HEK293 (cell line): ENCODE data around the gene USP6NL.
"Not testable (repeated sequence)": the region's sequence is repeated elsewhere in the genome, so short reads cannot be mapped to it uniquely, and the experiment has no call there.

Experiments used
- CTCF ChIA-PET: fragments of 350-600 bp; formaldehyde crosslinking; extraction: SDS; loops from one replicate; lab custom pipeline; 2021; ENCODE audit warnings: antibody characterized with exemption; lab: Yijun Ruan, JAX
- POLR2A ChIA-PET: fragments of 300-600 bp; formaldehyde crosslinking; extraction: SDS; loops from one replicate; lab custom pipeline; 2020; ENCODE audit warnings: antibody characterized with exemption, inconsistent platforms; lab: Yijun Ruan, JAX
- H3K27ac ChIP-seq: fragments of 200-500 bp; sonication (Bioruptor generic); 2 replicates; pipeline ENCODE4 v1.5.1; 2014; ENCODE audit warnings: low read depth, low read length, control low read depth, inconsistent platforms; ENCODE audit errors: extremely low read depth
- H3K36me3 ChIP-seq, 2 experiments: fragments of 200-500 bp in 1 of 2; sonication (Bioruptor generic) in 1 of 2; 1 replicate in 1 of 2; 2 replicates in 1 of 2; pipeline ENCODE4 v1.5.1; 2014 to 2017; ENCODE audit warnings: inconsistent platforms in 2 of 2, low read length in 2 of 2; ENCODE audit not compliant: control insufficient read depth in 2 of 2, insufficient read depth in 1 of 2
- H3K4me1 ChIP-seq: fragments of 200-500 bp; sonication (Bioruptor generic); 2 replicates; pipeline ENCODE4 v1.5.1; 2014; ENCODE audit warnings: mild to moderate bottlenecking, low read length, inconsistent platforms; ENCODE audit not compliant: control insufficient read depth, insufficient read depth
- H3K4me3 ChIP-seq: 2 replicates; pipeline ENCODE4 v1.5.1; 2011; ENCODE audit warnings: low read depth, mild to moderate bottlenecking, control low read depth, low read length, moderate library complexity
- H3K9me3 ChIP-seq: fragments of 200-500 bp; sonication (Bioruptor generic); 2 replicates; pipeline ENCODE4 v1.5.1; 2014; ENCODE audit warnings: low read depth, low read length, inconsistent platforms; ENCODE audit not compliant: control insufficient read depth, insufficient read depth
- EGR2 ChIP-seq: fragments of 450-650 bp; formaldehyde crosslinking; IDR thresholded peaks from 2 replicates; pipeline ENCODE4 v1.5.1; 2016; ENCODE audit warnings: low read depth, missing biosample characterization, missing genetic modification characterization
- HOXC10 ChIP-seq: sonication (generic); formaldehyde crosslinking; IDR thresholded peaks from 2 replicates; pipeline ENCODE4 v1.8.1; 2023; ENCODE audit warnings: mild to moderate bottlenecking, missing genetic modification reagents
- KLF7 ChIP-seq: fragments of 450-650 bp; formaldehyde crosslinking; IDR thresholded peaks from 2 replicates; pipeline ENCODE4 v1.5.1; 2016; ENCODE audit warnings: missing biosample characterization, missing genetic modification characterization, borderline replicate concordance
- SP3 ChIP-seq: fragments of 450-650 bp; formaldehyde crosslinking; IDR thresholded peaks from 2 replicates; pipeline ENCODE4 v1.5.1; 2016; ENCODE audit warnings: missing biosample characterization, missing genetic modification characterization
- ZBTB1 ChIP-seq: fragments of 450-650 bp; formaldehyde crosslinking; IDR thresholded peaks from 2 replicates; pipeline ENCODE4 v1.5.1; 2016; ENCODE audit warnings: missing biosample characterization, missing genetic modification characterization
- ZEB2 ChIP-seq: fragments of 450-650 bp; formaldehyde crosslinking; IDR thresholded peaks from 2 replicates; pipeline ENCODE4 v1.5.1; 2016; ENCODE audit warnings: missing biosample characterization, missing genetic modification characterization
- ZFHX2 ChIP-seq: fragments of 450-650 bp; formaldehyde crosslinking; conservative IDR thresholded peaks from 2 replicates; pipeline ENCODE4 v1.5.1; 2016; ENCODE audit warnings: missing biosample characterization, missing genetic modification characterization
- ZNF175 ChIP-seq: fragments of 450-650 bp; formaldehyde crosslinking; IDR thresholded peaks from 2 replicates; pipeline ENCODE4 v1.5.1; 2016; ENCODE audit warnings: missing biosample characterization, missing genetic modification characterization
- ZNF2 ChIP-seq: fragments of 450-650 bp; formaldehyde crosslinking; IDR thresholded peaks from 2 replicates; pipeline ENCODE4 v1.5.1; 2016; ENCODE audit warnings: missing biosample characterization, missing genetic modification characterization
- ZNF366 ChIP-seq: fragments of 450-650 bp; formaldehyde crosslinking; conservative IDR thresholded peaks from 2 replicates; pipeline ENCODE4 v1.5.1; 2016; ENCODE audit warnings: missing biosample characterization, missing genetic modification characterization
- ZNF37A ChIP-seq: fragments of 450-650 bp; IDR thresholded peaks from 2 replicates; pipeline ENCODE4 v1.5.1; 2018; ENCODE audit warnings: missing biosample characterization, missing genetic modification characterization
- ZNF416 ChIP-seq: fragments of 450-650 bp; formaldehyde crosslinking; IDR thresholded peaks from 2 replicates; pipeline ENCODE4 v1.5.1; 2016; ENCODE audit warnings: missing biosample characterization, missing genetic modification characterization
- ZNF561 ChIP-seq: fragments of 450-650 bp; IDR thresholded peaks from 2 replicates; pipeline ENCODE4 v1.5.1; 2018; ENCODE audit warnings: missing biosample characterization, missing genetic modification characterization, borderline replicate concordance
- ZNF596 ChIP-seq: fragments of 450-650 bp; IDR thresholded peaks from 2 replicates; pipeline ENCODE4 v1.5.0; 2018; ENCODE audit warnings: missing biosample characterization, mild to moderate bottlenecking, missing genetic modification characterization, moderate library complexity
- ZNF660 ChIP-seq: fragments of 450-650 bp; IDR thresholded peaks from 2 replicates; pipeline ENCODE4 v1.5.1; 2018; ENCODE audit warnings: missing biosample characterization, mild to moderate bottlenecking, missing genetic modification characterization
- ZNF76 ChIP-seq: fragments of 450-650 bp; formaldehyde crosslinking; IDR thresholded peaks from 2 replicates; pipeline ENCODE4; 2016; ENCODE audit warnings: low read depth, missing biosample characterization, missing genetic modification characterization, borderline replicate concordance
- TF ChIP-seq, protein P1 (sequence below): fragments of 450-650 bp; formaldehyde crosslinking; IDR thresholded peaks from 2 replicates; pipeline ENCODE4 v1.5.1; 2016; ENCODE audit warnings: missing biosample characterization, missing genetic modification characterization
- TF ChIP-seq, protein P2 (sequence below): fragments of 450-650 bp; formaldehyde crosslinking; IDR thresholded peaks from 2 replicates; pipeline ENCODE4 v1.5.1; 2016; ENCODE audit warnings: missing biosample characterization, missing genetic modification characterization

USP6NL gene

DNA sequence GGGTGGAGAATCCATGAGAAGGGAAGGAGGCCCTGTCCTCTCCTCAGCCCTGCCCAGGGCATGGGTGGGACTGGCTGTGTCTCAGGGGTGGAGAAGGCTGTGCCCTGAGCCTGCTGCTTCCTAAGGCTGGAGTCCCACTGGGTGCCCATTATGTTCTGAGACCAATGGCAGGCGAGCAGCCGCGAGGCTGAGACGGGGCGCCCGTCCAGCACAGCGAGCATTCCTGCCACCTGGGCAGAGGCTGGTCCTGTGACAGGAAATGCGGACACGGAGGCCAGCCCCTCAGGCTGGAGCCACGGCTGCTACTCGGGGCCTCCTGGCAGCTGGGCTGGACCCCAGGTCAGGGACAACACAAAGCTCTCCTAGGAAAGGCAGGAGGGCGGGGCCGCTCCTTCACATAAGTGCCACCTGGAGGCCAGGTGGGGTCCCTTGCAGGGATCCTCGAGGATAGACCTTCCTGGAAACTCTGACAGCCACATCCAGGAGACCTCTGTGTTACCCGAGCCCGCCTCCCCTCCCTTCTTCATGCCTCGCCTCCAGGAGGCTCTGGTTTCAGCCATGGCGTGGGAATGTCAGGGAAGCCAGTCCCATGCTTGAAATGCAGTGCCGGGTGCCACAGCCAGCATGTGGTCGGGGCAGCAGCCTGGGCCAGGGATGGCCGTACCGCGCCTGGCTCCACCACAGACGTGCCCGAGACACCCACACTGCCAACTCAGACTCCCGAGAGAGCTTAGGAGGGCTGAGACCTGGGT lies 173.9 kb downstream of the USP6NL start:
- no peak overlapping the region for H3K4me3 ChIP-seq
- TF ChIP-seq ZNF37A (tag by site-specific recombination) (no peak), SP3 (no peak), ZNF366 (tag by site-specific recombination) (no peak), HOXC10 (CRISPR knock-in tag) (no peak), KLF7 (tag by site-specific recombination) (no peak), ZNF2 (tag by site-specific recombination) (no peak), ZBTB1 (tag by site-specific recombination) (no peak), ZNF561 (tag by site-specific recombination) (no peak), ZNF416 (tag by site-specific recombination) (no peak), ZNF596 (tag by site-specific recombination) (no peak), ZNF660 (tag by site-specific recombination) (no peak)
- TF ChIP-seq, protein P1, sequence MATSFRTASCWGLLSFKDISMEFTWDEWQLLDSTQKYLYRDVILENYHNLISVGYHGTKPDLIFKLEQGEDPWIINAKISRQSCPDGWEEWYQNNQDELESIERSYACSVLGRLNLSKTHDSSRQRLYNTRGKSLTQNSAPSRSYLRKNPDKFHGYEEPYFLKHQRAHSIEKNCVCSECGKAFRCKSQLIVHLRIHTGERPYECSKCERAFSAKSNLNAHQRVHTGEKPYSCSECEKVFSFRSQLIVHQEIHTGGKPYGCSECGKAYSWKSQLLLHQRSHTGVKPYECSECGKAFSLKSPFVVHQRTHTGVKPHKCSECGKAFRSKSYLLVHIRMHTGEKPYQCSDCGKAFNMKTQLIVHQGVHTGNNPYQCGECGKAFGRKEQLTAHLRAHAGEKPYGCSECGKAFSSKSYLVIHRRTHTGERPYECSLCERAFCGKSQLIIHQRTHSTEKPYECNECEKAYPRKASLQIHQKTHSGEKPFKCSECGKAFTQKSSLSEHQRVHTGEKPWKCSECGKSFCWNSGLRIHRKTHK = no peak
- TF ChIP-seq, all 188 proteins: peak for 0
- CTCF ChIA-PET = no interaction called here
- Histone ChIP-seq H3K27ac (no peak overlapping the region), H3K36me3 (no peaks in the 10 kb centered on the region), H3K9me3 (no peaks in the 10 kb centered on the region), H3K4me1 (no peaks in the 10 kb centered on the region)
- POLR2A ChIA-PET = interaction anchor here (0.6 kb wide), 1 partner anchor 115 kb away, joined by 3 read pairs; no protein-coding TSS in a partner anchor

DNA sequence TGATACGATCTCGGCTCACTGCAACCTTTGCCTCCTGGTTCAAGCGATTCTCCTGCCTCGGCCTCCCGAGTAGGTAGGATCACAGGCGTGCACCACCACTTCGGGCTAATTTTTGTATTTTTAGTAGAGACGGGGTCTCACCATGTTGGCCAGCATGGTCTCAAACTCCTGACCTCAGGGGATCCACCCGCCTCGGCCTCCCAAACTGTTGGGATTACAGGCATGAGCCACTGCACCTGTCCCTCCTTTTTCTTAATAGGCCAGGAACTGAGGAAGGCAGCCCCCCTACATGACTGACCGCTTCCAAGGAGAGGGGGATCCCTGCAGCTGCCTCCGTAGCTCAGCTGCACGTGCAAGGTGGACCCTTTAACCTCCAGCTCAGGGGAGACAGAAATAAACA lies 175.0 kb downstream of the USP6NL start:
- H3K9me3 ChIP-seq, H3K36me3 ChIP-seq, H3K4me1 ChIP-seq, H3K27ac ChIP-seq, POLR2A ChIA-PET, H3K4me3 ChIP-seq: not testable (repeated sequence)
- CTCF ChIA-PET = interaction anchor here (1.5 kb wide), 1 partner anchor 12 kb away, joined by 4 read pairs; no protein-coding TSS in a partner anchor

DNA sequence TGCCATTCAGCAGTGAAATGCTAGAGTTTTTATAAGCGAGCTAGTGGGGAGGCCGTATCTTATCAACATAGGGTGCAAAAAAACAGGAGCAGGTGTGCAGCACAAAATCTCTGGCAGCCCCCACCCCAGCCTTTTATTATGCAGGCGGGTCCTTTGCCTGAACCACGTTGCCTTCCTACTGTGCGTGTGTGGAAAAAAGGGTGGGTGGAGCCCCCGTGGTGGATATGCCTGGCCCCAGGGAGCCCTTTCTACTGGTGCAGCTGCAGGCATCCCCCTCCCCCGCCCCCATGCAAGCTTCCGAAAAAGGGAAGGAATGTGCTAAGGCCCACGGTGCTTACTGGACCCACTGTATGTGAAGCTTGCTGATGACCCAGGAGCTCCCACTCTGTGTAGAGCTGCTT lies 175.9 kb downstream of the USP6NL start:
- TF ChIP-seq EGR2 (0 out of 2 replicates have a peak, but pooled peaks have one; percentile 33), ZFHX2 (tag by site-specific recombination) (0 out of 2 replicates have a peak, but pooled peaks have one; percentile 16), ZEB2 (no peak)
- Histone ChIP-seq H3K9me3 (no peaks in the 10 kb centered on the region), H3K4me1 (no peaks in the 10 kb centered on the region), H3K36me3 (no peaks in the 10 kb centered on the region), H3K4me3 (no peak overlapping the region), H3K27ac (no peak overlapping the region)
- POLR2A ChIA-PET = no interaction called here
- CTCF ChIA-PET = interaction anchor here (0.7 to 1.5 kb wide), 3 partner anchors 11 to 554 kb away, joined by 3 to 6 read pairs (median 4); no protein-coding TSS in a partner anchor

DNA sequence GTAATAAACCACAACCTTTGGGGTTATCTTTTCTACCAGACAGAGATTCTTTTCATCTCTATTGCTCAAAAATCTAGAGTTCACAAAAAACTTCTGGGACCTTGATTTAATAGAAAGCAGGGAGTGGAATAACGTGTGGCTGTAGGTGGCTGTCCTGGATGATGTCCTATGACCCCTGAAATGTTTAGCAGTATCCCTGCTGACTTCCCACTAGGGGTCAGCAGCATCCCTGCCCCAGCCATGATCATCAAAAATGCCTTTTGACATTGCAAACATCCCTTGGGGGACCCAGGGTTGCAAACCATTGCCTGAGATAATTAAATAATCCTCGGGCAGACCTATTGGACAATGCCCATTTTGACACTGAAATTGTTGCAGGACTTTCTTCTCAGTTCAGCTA lies 177.1 kb downstream of the USP6NL start:
- TF ChIP-seq, protein P2, sequence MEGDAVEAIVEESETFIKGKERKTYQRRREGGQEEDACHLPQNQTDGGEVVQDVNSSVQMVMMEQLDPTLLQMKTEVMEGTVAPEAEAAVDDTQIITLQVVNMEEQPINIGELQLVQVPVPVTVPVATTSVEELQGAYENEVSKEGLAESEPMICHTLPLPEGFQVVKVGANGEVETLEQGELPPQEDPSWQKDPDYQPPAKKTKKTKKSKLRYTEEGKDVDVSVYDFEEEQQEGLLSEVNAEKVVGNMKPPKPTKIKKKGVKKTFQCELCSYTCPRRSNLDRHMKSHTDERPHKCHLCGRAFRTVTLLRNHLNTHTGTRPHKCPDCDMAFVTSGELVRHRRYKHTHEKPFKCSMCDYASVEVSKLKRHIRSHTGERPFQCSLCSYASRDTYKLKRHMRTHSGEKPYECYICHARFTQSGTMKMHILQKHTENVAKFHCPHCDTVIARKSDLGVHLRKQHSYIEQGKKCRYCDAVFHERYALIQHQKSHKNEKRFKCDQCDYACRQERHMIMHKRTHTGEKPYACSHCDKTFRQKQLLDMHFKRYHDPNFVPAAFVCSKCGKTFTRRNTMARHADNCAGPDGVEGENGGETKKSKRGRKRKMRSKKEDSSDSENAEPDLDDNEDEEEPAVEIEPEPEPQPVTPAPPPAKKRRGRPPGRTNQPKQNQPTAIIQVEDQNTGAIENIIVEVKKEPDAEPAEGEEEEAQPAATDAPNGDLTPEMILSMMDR (tag by site-specific recombination) = 0 out of 2 replicates have a peak, but pooled peaks have one; percentile 13
- no peak for TF ChIP-seq ZNF175
- no peak for TF ChIP-seq ZNF76 (tag by site-specific recombination)
- POLR2A ChIA-PET = no interaction called here
- CTCF ChIA-PET = no interaction called here

More for the DNA sequence above, 177.1 kb downstream of the USP6NL start:
- no peaks in the 10 kb centered on the region for H3K36me3 ChIP-seq
- H3K4me1 ChIP-seq = no peaks in the 10 kb centered on the region
- no peak overlapping the region for H3K27ac ChIP-seq
- H3K4me3 ChIP-seq = no peak overlapping the region
- no peaks in the 10 kb centered on the region for H3K9me3 ChIP-seq
